Stimulated activated memory B cell treated with anti-CD40 and anti-IgM and Interleukin-4, amounts not matched to agents 10 μg/mL and 1 μg/mL and 100 μg/mL, for 72 hours (primary cell): Measurements from ENCODE around the gene CFAP46.
"Not testable (repeated sequence)": the region's sequence is repeated elsewhere in the genome, so short reads cannot be mapped to it uniquely, and the experiment has no call there.

ENCODE experiments used
- ATAC-seq: fragments of 150-1000 bp; cut with Tn5 transposase; 2 replicates; pipeline ENCODE4 v1.10.0; 2021
- H3K27ac Mint-ChIP-seq: one replicate; pipeline ENCODE4 v1.8.0; 2022; ENCODE audit warnings: mild to moderate bottlenecking, mixed read lengths
- H3K27me3 Mint-ChIP-seq: one replicate; pipeline ENCODE4 v1.8.0; 2022; ENCODE audit warnings: mixed read lengths
- H3K36me3 Mint-ChIP-seq: one replicate; pipeline ENCODE4 v1.8.0; 2022; ENCODE audit warnings: mixed read lengths
- H3K4me1 Mint-ChIP-seq: one replicate; pipeline ENCODE4 v1.8.0; 2022; ENCODE audit warnings: mixed read lengths
- H3K4me3 Mint-ChIP-seq: one replicate; pipeline ENCODE4 v1.8.0; 2022; ENCODE audit warnings: mild to moderate bottlenecking, moderate library complexity, mixed read lengths
- H3K9me3 Mint-ChIP-seq: one replicate; pipeline ENCODE4 v1.8.0; 2022; ENCODE audit warnings: mixed read lengths

The CFAP46 gene

DNA sequence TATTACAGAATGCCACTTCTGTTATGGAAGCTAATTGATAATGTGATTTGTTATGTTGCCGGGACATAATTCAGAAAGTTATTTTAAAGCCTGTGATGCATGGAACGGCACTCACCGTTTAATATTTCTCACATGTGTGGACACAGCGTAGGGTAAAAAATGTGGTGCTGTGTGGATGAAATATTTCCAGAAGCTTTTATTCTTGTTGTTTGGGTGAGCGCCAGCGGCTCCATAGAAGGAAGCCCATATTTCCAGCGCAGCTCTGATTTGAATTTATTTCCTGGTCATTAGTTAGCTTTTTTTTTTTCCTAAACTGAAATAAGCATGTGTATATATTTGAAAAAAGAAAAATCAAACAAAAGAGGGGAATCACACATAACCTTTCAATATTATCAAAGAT, 136.3 kb downstream of the CFAP46 start:
- Mint-ChIP-seq H3K27ac (no peak overlapping the region), H3K4me3 (no peak overlapping the region), H3K4me1 (no peaks in the 10 kb centered on the region), H3K27me3 (peaks cover 35% of the 10 kb centered on the region), H3K9me3 (no peaks in the 10 kb centered on the region), H3K36me3 (no peaks in the 10 kb centered on the region)
- no peak for ATAC-seq

- no peaks in the 10 kb centered on the region for H3K9me3 Mint-ChIP-seq
- no peaks in the 10 kb centered on the region for H3K4me1 Mint-ChIP-seq
- H3K27me3 Mint-ChIP-seq, result peaks cover 30% of the 10 kb centered on the region
Measured at GRCh38 chr10:132805599-132805998, 136.8 kb downstream of the CFAP46 start.

DNA sequence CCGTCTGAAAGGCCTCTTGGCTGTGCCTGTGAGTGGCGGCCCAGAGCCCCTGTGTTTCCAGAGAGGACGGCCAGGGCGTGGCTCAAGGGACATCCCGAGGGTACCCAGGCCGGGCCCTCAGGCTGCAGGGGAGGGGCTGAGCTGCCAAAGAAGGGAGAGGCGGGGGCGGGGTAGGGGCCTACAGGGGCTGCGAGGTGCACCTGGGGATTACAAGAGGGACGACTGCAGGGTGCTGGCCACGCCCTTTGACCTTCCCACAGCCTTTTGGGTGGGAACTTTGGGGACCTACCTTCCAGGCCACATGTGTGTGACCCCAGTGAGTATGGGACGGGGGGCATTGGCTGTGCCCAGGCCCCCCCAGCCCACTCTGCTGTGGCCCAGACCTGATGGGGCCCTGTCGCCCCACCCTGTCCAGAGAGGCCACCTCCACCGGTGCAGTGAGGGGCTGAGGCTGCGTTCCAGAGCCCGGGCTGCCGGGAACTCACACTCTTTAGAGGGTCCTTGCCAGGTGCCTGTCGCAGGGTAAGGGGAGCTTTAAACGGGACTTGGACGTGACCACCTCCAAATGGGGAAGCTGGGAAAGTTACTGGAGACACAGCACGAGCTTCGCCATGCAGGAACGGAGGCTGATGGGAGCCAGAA, 137.5 kb downstream of the CFAP46 start:
- Mint-ChIP-seq H3K36me3 (no peaks in the 10 kb centered on the region), H3K4me1 (no peaks in the 10 kb centered on the region), H3K27me3 (peaks cover 23% of the 10 kb centered on the region), H3K27ac (no peak overlapping the region), H3K9me3 (no peaks in the 10 kb centered on the region), H3K4me3 (no peak overlapping the region)
- no peak for ATAC-seq

More at GRCh38 chr10:132805599-132805998, 136.8 kb downstream of the CFAP46 start:
- no peak overlapping the region for H3K4me3 Mint-ChIP-seq
- no peak overlapping the region for H3K27ac Mint-ChIP-seq
- no peaks in the 10 kb centered on the region for H3K36me3 Mint-ChIP-seq
- no peak for ATAC-seq

- no peak for ATAC-seq
- no peaks in the 10 kb centered on the region for H3K4me1 Mint-ChIP-seq
- H3K4me3 Mint-ChIP-seq, result no peak overlapping the region
- peaks cover 17% of the 10 kb centered on the region for H3K27me3 Mint-ChIP-seq
- no peak overlapping the region for H3K27ac Mint-ChIP-seq
- H3K9me3 Mint-ChIP-seq, result no peaks in the 10 kb centered on the region
- H3K36me3 Mint-ChIP-seq, result no peaks in the 10 kb centered on the region
Measured at GRCh38 chr10:132804287-132804686, 138.1 kb downstream of the CFAP46 start.

DNA sequence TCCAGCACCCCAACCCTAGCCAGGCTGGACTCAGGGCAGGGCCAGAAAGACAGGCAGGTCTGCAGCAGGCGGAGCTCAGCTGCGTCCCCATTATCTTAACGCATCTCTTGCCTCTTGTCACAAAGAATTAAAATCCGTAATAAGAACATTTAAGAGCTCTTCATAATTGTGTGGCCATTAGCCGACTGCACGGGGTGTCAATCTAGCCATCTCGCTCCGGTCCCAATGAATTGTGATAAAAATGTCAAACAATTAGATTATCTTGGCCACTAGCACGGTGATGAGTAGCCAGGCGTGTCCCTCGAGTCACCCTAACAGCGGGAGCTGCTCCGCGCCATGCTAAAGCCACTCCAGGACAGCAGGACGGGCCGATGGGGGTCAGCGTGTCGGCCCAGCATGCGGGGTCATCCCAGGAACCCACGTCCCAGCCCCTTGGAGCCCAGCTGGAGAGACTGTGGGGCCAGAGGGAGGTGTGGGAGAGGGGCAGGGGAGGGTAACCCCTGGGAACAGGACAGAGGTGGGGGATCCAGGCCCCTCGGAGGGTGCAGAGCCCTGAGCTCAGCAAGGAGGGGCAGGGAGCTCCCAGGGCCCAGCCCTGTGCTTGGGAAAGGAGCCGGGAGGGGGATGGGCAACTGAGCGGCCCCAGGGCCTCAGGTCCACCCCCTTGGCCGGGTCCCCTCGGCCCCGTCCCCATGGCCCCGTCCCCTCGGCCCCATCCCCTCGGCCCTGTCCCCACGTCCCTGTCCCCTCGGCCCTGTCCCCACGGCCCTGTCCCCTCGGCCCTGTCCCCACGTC, 138.8 kb downstream of the CFAP46 start:
- H3K4me3 Mint-ChIP-seq, result no peak overlapping the region
- H3K27me3 Mint-ChIP-seq, result peaks cover 16% of the 10 kb centered on the region
- no peaks in the 10 kb centered on the region for H3K4me1 Mint-ChIP-seq
- H3K36me3 Mint-ChIP-seq, result no peaks in the 10 kb centered on the region
- ATAC-seq, result peak; percentile 53
- H3K27ac Mint-ChIP-seq, result no peak overlapping the region
- no peaks in the 10 kb centered on the region for H3K9me3 Mint-ChIP-seq

- no peak for ATAC-seq
- no peak overlapping the region for H3K27ac Mint-ChIP-seq
- H3K4me1 Mint-ChIP-seq, result no peaks in the 10 kb centered on the region
- H3K4me3 Mint-ChIP-seq, result no peak overlapping the region
- no peaks in the 10 kb centered on the region for H3K36me3 Mint-ChIP-seq
- H3K9me3 Mint-ChIP-seq, result no peaks in the 10 kb centered on the region
- H3K27me3 Mint-ChIP-seq, result peaks cover 16% of the 10 kb centered on the region
Measured at GRCh38 chr10:132802694-132803320, 139.6 kb downstream of the CFAP46 start.

DNA sequence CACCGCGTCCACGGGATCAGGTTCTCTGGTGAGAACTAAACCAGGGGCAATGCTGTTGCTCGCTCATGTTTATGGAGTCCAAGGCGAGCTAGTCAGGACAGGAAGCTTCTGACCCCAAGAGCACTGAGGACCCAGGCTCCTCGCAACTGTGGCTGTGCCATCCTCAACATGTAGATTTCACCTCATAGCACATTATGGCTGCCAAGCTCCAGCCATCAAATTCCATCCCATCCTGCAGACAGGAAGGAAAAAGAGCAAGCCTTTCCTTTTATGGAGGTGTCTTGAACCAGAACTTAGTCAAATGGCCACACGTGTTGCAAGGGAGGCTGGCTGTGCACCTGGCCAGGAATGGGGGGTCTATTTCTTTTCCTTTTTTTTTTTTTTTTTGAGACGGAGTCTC, 140.3 kb downstream of the CFAP46 start:
- Mint-ChIP-seq H3K4me1 (no peaks in the 10 kb centered on the region), H3K36me3 (no peaks in the 10 kb centered on the region), H3K4me3 (no peak overlapping the region), H3K27me3 (peaks cover 16% of the 10 kb centered on the region), H3K9me3 (no peaks in the 10 kb centered on the region), H3K27ac (no peak overlapping the region)
- ATAC-seq, result no peak

GRCh38 chr10:132799865-132800264, 142.5 kb downstream of the CFAP46 start:
- Mint-ChIP-seq H3K27ac (no peak overlapping the region), H3K36me3 (no peaks in the 10 kb centered on the region), H3K4me3 (no peak overlapping the region), H3K4me1 (no peaks in the 10 kb centered on the region), H3K27me3 (peaks cover 19% of the 10 kb centered on the region), H3K9me3 (no peaks in the 10 kb centered on the region)
- ATAC-seq, result no peak

DNA sequence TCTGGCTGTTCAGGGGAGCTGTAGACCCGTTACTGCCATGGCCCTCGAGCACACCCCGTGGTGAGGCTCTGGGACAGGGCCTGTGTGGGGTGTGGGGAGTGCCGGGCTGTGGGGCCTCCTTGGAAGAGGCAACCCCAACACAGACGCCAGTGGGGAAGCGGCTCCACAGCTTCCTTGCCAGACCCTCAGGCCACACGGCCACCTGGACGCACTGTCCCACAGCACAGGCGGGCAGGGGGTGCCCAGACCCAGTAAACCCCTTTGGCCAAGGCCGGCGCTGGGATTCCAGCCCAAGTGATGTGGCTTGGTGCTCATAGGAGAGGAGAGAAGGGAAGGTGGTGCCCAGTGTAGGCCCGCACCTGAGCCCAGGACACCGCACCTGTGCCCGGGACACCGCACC, 143.5 kb downstream of the CFAP46 start:
- Mint-ChIP-seq H3K4me1 (no peaks in the 10 kb centered on the region), H3K4me3 (no peak overlapping the region), H3K27me3 (peaks cover 21% of the 10 kb centered on the region), H3K9me3 (no peaks in the 10 kb centered on the region), H3K27ac (no peak overlapping the region), H3K36me3 (no peaks in the 10 kb centered on the region)
- ATAC-seq, result no peak

- H3K4me1 Mint-ChIP-seq, result no peaks in the 10 kb centered on the region
- no peak overlapping the region for H3K4me3 Mint-ChIP-seq
- H3K27ac Mint-ChIP-seq, result no peak overlapping the region
- H3K27me3 Mint-ChIP-seq, result peaks cover 21% of the 10 kb centered on the region
- no peaks in the 10 kb centered on the region for H3K36me3 Mint-ChIP-seq
- no peaks in the 10 kb centered on the region for H3K9me3 Mint-ChIP-seq
- peak; percentile 6 for ATAC-seq
Measured at GRCh38 chr10:132798403-132798802, 144.0 kb downstream of the CFAP46 start.

GRCh38 chr10:132797986-132798385, 144.4 kb downstream of the CFAP46 start:
- not testable (repeated sequence) for H3K4me3 Mint-ChIP-seq, H3K4me1 Mint-ChIP-seq, H3K27ac Mint-ChIP-seq, H3K36me3 Mint-ChIP-seq, ATAC-seq, H3K9me3 Mint-ChIP-seq
- peaks cover 22% of the 10 kb centered on the region for H3K27me3 Mint-ChIP-seq

GRCh38 chr10:132796846-132797245, 145.5 kb downstream of the CFAP46 start:
- Mint-ChIP-seq H3K27me3 (peaks cover 27% of the 10 kb centered on the region), H3K27ac (no peak overlapping the region), H3K4me1 (no peaks in the 10 kb centered on the region), H3K4me3 (no peak overlapping the region), H3K36me3 (no peaks in the 10 kb centered on the region), H3K9me3 (no peaks in the 10 kb centered on the region)
- ATAC-seq, result no peak

GRCh38 chr10:132793871-132794849, 148.2 kb downstream of the CFAP46 start:
- Mint-ChIP-seq H3K36me3 (no peaks in the 10 kb centered on the region), H3K27ac (no peak overlapping the region), H3K4me3 (no peak overlapping the region), H3K9me3 (no peaks in the 10 kb centered on the region), H3K27me3 (peaks cover 48% of the 10 kb centered on the region), H3K4me1 (no peaks in the 10 kb centered on the region)
- no peak for ATAC-seq

GRCh38 chr10:132793213-132793612, 149.2 kb downstream of the CFAP46 start:
- H3K27ac Mint-ChIP-seq, result no peak overlapping the region
- H3K27me3 Mint-ChIP-seq, result peaks cover 53% of the 10 kb centered on the region
- no peak overlapping the region for H3K4me3 Mint-ChIP-seq
- H3K9me3 Mint-ChIP-seq, result no peaks in the 10 kb centered on the region
- ATAC-seq, result no peak
- no peaks in the 10 kb centered on the region for H3K36me3 Mint-ChIP-seq
- H3K4me1 Mint-ChIP-seq, result no peaks in the 10 kb centered on the region

GRCh38 chr10:132792796-132793195, 149.6 kb downstream of the CFAP46 start:
- Mint-ChIP-seq H3K36me3 (no peaks in the 10 kb centered on the region), H3K4me1 (no peaks in the 10 kb centered on the region), H3K27me3 (peaks cover 53% of the 10 kb centered on the region), H3K27ac (no peak overlapping the region), H3K4me3 (no peak overlapping the region), H3K9me3 (no peaks in the 10 kb centered on the region)
- ATAC-seq, result no peak
